ENCODE measurements around the gene GPR61. TPM values are rescaled to one million over a fixed set of nuclear protein-coding genes. Genes with fewer than 3 reads are reported as not detected.
A peak's percentile ranks its signal among the peaks of the same experiment; 100 is the strongest.

GPR61 gene
- total RNA-seq, 1 donor: not detected

- TF ChIP-seq, protein P1, sequence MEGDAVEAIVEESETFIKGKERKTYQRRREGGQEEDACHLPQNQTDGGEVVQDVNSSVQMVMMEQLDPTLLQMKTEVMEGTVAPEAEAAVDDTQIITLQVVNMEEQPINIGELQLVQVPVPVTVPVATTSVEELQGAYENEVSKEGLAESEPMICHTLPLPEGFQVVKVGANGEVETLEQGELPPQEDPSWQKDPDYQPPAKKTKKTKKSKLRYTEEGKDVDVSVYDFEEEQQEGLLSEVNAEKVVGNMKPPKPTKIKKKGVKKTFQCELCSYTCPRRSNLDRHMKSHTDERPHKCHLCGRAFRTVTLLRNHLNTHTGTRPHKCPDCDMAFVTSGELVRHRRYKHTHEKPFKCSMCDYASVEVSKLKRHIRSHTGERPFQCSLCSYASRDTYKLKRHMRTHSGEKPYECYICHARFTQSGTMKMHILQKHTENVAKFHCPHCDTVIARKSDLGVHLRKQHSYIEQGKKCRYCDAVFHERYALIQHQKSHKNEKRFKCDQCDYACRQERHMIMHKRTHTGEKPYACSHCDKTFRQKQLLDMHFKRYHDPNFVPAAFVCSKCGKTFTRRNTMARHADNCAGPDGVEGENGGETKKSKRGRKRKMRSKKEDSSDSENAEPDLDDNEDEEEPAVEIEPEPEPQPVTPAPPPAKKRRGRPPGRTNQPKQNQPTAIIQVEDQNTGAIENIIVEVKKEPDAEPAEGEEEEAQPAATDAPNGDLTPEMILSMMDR (IDR thresholded peaks at IDR 0.05; ENCODE audit: insufficient read depth, low read depth, low read length): no peak
- no peak for DNase-seq (ENCODE audit: low read depth)
- no peak overlapping the region for H3K4me3 ChIP-seq (ENCODE audit: low read depth, low read length)
Measured at GRCh38 chr1:109529881-109530456, 9.7 kb upstream of the GPR61 start.

GRCh38 chr1:109530457-109531087 lies 9.1 kb upstream of the GPR61 start:
- H3K4me3 ChIP-seq (ENCODE audit: low read depth, low read length): no peak overlapping the region
- TF ChIP-seq, protein P1 (IDR thresholded peaks at IDR 0.05; ENCODE audit: insufficient read depth, low read depth, low read length): no peak
- DNase-seq (ENCODE audit: low read depth): no peak

DNA sequence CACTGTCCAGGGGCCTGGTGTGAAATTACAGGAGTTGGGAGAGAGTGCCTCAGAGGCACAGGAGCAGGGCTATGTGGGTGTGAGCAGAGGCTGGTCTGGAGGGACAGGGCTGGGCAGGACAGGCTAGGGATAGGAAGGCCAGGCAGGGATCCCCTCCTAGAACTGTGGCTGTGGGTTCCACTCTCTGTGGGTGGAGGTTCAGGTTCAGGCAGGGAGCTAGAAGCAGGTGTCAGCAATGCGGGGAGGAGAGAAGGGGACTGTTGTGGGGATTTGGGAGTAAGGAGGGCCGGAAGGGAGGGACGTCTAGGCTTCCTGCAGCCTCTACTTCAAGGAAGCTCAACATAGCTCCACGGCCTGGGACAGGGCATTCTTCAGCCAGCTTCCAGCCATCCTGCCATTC lies 8.3 kb upstream of the GPR61 start:
- DNase-seq (ENCODE audit: low read depth): no peak
- TF ChIP-seq, protein P1 (IDR thresholded peaks at IDR 0.05; ENCODE audit: insufficient read depth, low read depth, low read length): no peak
- no peak overlapping the region for H3K4me3 ChIP-seq (ENCODE audit: low read depth, low read length)

DNA sequence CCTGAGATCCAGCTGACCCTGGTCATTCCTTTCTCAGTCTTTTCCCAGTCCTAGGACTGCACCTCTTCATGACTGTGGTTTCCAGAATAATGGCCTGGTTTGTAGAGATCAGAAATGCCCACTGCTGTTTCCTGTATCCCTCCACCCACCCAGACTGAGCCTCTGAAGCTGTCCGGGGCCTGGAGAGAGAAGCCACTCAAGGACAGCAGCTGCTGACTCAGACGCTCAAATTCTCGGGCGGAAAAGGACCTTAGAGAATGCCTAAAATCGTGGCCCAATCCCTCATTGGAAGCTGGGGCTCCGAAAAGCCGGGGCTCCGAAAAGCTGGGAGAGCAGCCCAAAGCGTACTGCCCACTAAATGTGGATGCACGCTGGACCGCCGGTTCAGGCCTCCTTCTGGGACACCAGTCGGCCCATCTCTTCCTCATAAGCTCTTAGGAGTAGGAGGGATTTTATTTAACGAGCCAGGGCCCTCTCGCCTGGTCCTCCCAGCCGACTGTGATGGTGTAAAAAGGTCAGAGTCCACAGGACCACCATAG lies 7.8 kb upstream of the GPR61 start:
- H3K4me3 ChIP-seq (ENCODE audit: low read depth, low read length): no peak overlapping the region
- no peak for DNase-seq (ENCODE audit: low read depth)
- TF ChIP-seq, protein P1 (IDR thresholded peaks at IDR 0.05; ENCODE audit: insufficient read depth, low read depth, low read length): no peak

GRCh38 chr1:109532365-109533136 lies 7.1 kb upstream of the GPR61 start:
- DNase-seq (ENCODE audit: low read depth): peak; percentile 67
- H3K4me3 ChIP-seq (ENCODE audit: low read depth, low read length): peak overlapping the region; percentile 0
- TF ChIP-seq, protein P1 (IDR thresholded peaks at IDR 0.05; ENCODE audit: insufficient read depth, low read depth, low read length): peak; percentile 96

DNA sequence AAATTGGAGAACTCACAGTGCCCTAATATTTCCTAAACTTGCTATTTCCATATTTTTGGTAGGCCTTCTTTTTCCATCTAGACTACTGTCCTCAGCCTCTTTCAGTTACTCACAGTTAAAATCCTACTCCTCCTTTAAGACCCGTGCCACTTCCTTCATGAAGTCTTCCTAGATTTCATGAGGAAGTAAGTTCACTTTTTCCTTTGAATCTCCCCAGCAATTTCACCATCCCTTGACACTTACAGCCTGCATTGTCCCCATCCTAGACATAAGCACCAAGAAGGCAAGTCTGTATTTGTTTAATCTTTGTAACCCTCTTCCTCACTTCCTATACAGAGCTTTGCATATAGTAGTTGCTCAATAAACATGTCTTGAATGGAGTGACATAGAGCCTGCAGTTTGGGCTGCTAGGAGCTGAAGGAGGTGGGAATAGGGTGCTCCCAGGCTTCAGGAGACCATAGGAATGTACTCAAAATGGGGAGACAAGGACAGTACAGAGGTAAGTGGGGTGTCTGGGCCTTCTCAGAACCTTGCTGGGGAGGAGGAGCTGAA lies 5.3 kb upstream of the GPR61 start:
- no peak overlapping the region for H3K4me3 ChIP-seq (ENCODE audit: low read depth, low read length)
- DNase-seq (ENCODE audit: low read depth): no peak
- TF ChIP-seq, protein P1 (IDR thresholded peaks at IDR 0.05; ENCODE audit: insufficient read depth, low read depth, low read length): no peak
